A673 (cell line): ENCODE measurements around the gene LRPPRC.

Experiments
- EZH2 ChIP-seq: fragments of 200-600 bp; sonication (generic); IDR thresholded peaks from 2 replicates; pipeline ENCODE4 v1.6.1; 2017; ENCODE audit warnings: borderline replicate concordance, low read depth, mild to moderate bottlenecking, mixed read lengths, antibody characterized with exemption, low read length; ENCODE audit not compliant: poor library complexity, severe bottlenecking
- TF ChIP-seq, protein P1 (sequence below): fragments of 300-800, 200-600 bp; sonication (generic); conservative IDR thresholded peaks from 2 replicates; pipeline ENCODE4 v1.5.1; 2017; ENCODE audit warnings: low read depth, mild to moderate bottlenecking, antibody characterized with exemption, low read length, moderate library complexity, mixed read lengths

DNA sequence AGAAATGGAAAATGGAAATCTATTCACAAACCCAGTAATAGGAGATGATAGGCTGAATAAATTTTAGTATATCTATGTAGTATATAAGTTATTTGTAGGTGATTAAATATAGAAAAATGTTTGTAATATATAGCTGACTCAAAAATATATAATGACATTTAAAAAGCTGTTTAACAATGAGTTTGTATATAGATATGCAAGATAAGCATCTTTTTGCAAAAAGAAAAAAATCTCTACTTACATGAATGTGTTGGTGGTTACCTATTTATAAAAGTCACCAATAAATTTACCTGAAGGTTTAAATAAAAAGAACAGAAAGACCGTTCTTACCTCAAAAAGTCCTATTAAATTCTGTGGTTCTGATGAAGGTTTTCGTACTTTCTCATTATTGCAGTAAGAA is 71.3 kb downstream of the LRPPRC start:
- TF ChIP-seq, protein P1, sequence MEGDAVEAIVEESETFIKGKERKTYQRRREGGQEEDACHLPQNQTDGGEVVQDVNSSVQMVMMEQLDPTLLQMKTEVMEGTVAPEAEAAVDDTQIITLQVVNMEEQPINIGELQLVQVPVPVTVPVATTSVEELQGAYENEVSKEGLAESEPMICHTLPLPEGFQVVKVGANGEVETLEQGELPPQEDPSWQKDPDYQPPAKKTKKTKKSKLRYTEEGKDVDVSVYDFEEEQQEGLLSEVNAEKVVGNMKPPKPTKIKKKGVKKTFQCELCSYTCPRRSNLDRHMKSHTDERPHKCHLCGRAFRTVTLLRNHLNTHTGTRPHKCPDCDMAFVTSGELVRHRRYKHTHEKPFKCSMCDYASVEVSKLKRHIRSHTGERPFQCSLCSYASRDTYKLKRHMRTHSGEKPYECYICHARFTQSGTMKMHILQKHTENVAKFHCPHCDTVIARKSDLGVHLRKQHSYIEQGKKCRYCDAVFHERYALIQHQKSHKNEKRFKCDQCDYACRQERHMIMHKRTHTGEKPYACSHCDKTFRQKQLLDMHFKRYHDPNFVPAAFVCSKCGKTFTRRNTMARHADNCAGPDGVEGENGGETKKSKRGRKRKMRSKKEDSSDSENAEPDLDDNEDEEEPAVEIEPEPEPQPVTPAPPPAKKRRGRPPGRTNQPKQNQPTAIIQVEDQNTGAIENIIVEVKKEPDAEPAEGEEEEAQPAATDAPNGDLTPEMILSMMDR, result no peak
- no peak for TF ChIP-seq EZH2
